Measurements from ENCODE around the gene HMX1.

HMX1 gene

DNA sequence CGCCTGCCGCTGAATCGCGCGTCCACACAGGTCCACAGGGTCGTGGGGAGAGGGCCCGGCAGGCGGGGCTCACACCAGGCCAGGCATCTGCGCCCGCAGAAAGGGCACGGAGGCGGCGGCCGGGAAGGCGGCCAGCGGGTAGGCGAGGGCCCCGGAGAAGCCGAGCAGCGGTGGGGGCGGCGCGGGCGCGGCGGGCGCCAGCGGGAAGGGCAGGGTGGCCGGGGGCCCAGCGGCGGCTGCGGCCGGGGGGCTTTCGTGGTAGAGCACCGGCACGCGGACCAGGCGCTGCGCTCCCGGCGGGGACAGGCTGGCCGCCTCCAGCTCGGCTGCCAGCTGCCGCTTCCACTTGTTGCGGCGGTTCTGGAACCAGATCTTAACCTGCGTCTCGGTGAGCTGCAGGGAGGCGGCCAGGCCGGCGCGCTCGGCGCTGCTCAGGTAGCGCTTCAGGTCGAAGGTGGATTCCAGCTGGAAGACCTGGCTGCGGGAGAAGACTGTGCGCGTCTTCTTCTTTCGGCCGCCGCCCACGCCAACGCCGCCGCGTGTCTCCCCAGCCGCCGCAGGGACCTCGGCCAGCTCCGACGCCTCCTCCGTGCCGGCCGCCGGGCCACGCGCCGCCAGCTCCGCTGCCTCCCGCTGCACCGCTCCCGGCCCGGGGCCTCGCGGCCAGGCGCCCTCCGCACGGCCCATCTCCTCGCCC is 3.9 kb downstream of the HMX1 start:
- DNase-seq (ENCODE audit: low spot score), result no peak

DNA sequence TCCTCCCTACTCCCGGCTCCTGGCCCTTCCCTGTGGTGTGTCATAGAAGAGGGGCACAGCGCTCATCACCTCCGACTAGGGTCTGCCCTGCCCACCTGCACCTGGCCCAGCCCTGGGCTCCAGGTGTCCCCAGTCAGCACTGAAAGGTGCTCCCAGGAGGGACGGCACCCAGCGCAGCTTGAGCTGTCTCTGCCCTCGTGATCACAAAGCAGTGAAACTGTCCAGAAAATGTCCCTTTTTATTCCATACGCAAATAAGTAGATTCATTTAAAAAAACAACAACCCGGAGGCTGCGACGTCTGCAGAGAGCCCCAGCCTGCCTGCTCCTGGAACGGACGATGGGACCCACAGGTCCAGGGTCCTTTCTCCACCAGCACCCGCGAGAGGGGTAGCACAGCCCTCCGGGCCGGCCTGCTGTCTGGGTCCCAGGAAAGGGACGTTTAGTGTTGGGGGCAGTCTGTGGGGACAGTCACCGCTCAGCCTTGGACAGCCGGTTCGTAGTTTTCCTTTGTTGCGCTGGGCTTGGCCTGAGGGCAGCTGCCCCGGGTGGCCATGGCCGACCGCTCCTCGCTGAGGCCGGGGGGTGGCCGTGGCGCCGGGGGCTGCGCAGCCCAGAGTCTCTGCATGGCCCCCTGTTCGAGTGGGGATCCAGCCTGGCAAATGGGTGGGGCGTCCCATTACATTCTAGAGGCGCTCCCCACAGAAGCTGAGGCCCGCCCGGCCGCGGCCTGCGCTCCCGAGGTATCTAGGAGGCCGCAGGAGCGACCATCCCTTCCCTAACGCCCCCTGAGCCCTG is 4.6 kb downstream of the HMX1 start:
- no peak for DNase-seq (ENCODE audit: low spot score)

GRCh38 chr4:8866421-8866820 is 5.2 kb downstream of the HMX1 start:
- no peak for DNase-seq (ENCODE audit: low spot score)

- no peak for DNase-seq (ENCODE audit: low spot score)
Measured at GRCh38 chr4:8865681-8866310, 5.8 kb downstream of the HMX1 start.

GRCh38 chr4:8864912-8865680 is 6.5 kb downstream of the HMX1 start:
- no peak for DNase-seq (ENCODE audit: low spot score)

- no peak for DNase-seq (ENCODE audit: low spot score)
Measured at GRCh38 chr4:8863686-8864682, 7.7 kb downstream of the HMX1 start.

DNA sequence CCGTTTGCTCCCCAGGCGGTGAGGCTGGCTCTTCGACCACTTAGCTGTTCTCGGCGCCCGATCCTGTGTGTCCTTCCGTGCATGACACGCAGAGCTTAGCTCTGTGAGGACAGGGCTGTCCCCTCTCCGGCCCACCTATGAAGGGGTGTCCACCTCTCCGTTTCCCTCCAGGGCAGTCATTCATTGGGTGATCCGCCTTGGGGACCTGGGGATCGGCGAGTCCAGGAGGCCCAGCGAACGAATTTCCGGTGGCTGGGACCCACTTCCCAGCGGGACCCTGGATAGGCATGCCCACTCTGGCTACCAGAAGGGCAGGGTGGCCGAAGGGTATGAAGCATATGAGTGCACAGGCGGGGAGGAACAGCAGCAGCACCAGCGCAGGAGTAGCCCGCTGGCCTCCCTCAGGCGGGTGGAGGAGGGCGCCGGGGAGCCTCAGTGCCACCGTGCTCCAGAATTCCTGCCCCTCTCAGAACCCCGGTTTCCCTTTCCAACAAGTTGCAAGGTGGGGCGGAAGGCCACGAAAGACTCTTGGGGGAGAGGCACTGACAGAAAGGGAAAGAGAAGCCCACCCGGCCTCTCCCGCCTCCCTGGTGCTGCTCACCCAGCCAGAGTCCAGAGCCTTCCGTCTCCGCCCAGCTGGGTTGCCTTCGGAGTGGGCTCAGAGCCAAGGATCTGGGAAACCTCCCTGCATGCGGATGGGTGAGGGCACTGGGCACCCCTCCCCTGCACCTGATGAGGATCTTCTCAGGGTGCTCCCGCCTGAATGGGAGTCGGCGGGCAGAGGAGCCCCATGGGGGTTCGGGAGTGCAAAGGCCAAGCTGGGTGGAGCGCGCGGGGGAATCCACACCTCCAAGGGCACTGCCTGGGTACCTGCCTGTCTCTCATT is 8.6 kb downstream of the HMX1 start:
- DNase-seq (ENCODE audit: low spot score), result no peak

DNA sequence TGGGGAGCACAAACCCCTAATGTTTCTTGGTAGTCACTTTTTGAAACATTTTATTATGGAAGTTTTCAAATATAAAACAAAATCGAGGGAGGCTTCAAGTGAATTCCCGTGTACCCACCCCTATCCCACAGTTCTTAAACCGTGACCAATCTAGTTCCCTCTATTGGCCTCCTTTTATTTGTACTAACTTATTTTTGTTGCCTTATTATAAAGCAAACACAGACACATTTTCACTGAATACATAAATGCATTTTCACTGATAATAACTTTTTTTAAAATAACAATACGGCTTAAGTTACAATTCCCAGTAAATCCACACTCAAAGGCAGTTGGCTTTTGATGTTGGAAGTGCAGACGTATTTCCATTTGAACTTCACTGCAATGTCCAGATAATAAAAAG is 9.3 kb downstream of the HMX1 start:
- DNase-seq (ENCODE audit: low spot score), result no peak

DNA sequence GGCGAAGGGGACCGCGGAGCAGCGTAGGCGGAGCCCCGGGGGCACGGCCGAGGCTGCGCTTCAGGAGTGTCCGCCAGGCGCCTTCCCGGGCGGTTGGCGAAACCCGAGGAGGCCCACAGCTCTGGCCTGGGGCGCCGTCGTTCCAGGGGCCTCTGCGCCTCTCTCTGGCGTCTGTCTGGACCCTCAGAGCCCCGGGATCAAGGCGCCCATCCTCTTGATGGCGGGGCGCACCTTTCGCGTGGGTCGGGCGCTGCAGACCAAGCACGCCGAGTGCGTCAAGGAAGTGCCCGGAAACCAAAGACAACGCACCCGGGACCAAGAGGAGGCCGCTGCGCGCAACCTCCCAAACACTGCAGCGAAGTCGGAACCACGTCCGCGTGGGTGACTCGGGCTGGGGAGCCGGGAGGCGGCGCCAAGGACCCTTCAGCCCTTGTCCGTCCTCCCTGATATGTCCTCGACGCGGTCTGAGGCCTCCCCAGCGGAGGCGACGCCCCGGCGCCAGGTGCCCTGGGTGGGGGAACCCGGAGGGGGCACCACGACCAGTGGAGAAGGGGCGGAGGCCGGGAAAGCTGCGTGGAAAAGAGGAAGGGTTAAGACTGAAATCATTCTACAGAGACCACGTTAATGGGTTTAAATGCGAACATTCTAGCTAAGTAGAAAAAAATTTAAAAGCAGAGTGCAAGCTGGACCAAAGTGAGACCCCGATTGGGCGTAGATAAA is 9.9 kb downstream of the HMX1 start:
- no peak for DNase-seq (ENCODE audit: low spot score)

- DNase-seq (ENCODE audit: low spot score), result no peak
Measured at GRCh38 chr4:8860892-8861575, 10.6 kb downstream of the HMX1 start.

GRCh38 chr4:8860096-8860891 is 11.3 kb downstream of the HMX1 start:
- no peak for DNase-seq (ENCODE audit: low spot score)

- DNase-seq (ENCODE audit: low spot score), result no peak
Measured at GRCh38 chr4:8859550-8860095, 12.0 kb downstream of the HMX1 start.

- DNase-seq (ENCODE audit: low spot score), result no peak
Measured at GRCh38 chr4:8858701-8859210, 12.9 kb downstream of the HMX1 start.

- DNase-seq (ENCODE audit: low spot score), result no peak
Measured at GRCh38 chr4:8857766-8858700, 13.6 kb downstream of the HMX1 start.

DNA sequence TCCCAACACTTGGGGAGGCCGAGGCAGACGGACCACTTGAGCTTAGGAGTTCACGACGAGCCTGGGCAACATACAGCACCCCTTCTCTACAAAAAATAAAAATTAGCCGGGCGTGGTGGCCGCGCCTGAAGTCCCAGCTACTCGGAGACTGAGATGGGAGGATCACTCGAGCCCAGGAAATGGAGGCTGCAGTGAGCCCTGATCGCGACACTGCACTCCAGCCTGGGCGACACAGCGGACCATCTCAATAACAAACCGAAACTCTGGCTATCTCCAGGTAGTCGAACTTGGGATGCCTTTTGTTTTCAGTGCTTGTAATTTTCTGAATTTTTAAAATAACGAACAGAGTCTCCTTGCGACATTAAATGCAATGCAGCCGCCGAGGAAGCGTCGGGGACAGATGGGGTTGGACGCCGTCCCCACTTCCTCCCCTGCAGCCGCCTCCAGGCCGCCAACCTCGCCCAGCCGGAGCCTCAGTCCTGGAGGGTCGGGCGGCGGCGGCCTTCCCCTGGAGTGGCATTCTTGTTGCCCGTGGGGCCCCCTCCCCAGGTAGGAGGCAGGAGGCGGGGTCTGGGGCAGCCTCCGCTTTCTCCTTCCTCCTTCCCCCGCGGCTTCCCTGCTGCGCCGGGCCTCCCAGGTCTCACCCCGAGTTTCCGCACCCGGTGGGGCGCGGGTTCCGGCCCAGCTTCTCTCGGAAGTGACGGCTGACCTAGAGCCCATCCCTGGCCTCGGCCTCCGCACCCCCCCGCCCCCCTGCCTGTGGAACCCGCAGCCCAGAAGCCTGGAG is 14.6 kb downstream of the HMX1 start:
- DNase-seq (ENCODE audit: low spot score), result no peak

All from AG08396 (cell line).